ENCODE measurements around the gene FOXJ3. TPM values are rescaled to one million over a fixed set of nuclear protein-coding genes. Genes with fewer than 3 reads are reported as not detected.

Gene FOXJ3
- total and polyA plus RNA-seq, 2 of the 8 experiments (the other 6 are each of a cell fraction or from before 2014, with no cell fraction given) = 48.6 to 51.9 TPM

GRCh38 chr1:42322577-42322976, 12.5 kb downstream of the FOXJ3 start (continued):
- TF ChIP-seq HDAC2 (IDR thresholded peaks at IDR 0.05; ENCODE audit: borderline replicate concordance in 1 of 2, low read depth in 2 of 2, low read length in 2 of 2) (no peak), GTF2F1 (IDR thresholded peaks at IDR 0.05; ENCODE audit: borderline replicate concordance, low read depth, low read length) (no peak), JUN (IDR thresholded peaks at IDR 0.05; ENCODE audit: low read depth, low read length) (no peak)

Data from H1 (cell line).